Measurements from ENCODE around the gene RAB22A.

GRCh38 chr20:58310291-58310782, 822 bp downstream of the RAB22A start:
- TF ChIP-seq EZH2 (IDR thresholded peaks at IDR 0.05; ENCODE audit: borderline replicate concordance, low read depth, low read length, severe bottlenecking): no peak
- TF ChIP-seq CTCF (IDR thresholded peaks at IDR 0.05; ENCODE audit: borderline replicate concordance, extremely low read depth, low read length, poor library complexity, severe bottlenecking): no peak

Measured in DND-41 (cell line).